ENCODE data around the gene PLVAP. TPM values are rescaled to one million over a fixed set of nuclear protein-coding genes. Genes with fewer than 3 reads are reported as not detected.

Gene PLVAP
- total RNA-seq, 1 donor from 2014 or later: 283 TPM

GRCh38 chr19:17309198-17309964, 67.8 kb downstream of the PLVAP start, which contains the start of gene DDA1:
Gene DDA1 (plus strand): TSS chr19:17309563. CDS start chr19:17309655, 92 bp downstream.
- intact Hi-C loops (cut with DNase I): no loop called here
- DNase-seq (ENCODE audit: low spot score) (peak; percentile 99), ATAC-seq (peak; percentile 93)

GRCh38 chr19:17307876-17308377, 69.2 kb downstream of the PLVAP start:
- ATAC-seq: no peak
- intact Hi-C loops (cut with DNase I): no loop called here
- no peak for DNase-seq (ENCODE audit: low spot score)

- intact Hi-C loops (cut with DNase I): no loop called here
These were observed 70.8 kb downstream of the PLVAP start for GRCh38 chr19:17306285-17306714.

GRCh38 chr19:17305517-17306284, 71.4 kb downstream of the PLVAP start, which contains the start of gene MRPL34:
Gene MRPL34 (plus strand): TSS chr19:17305872. CDS start chr19:17305893, 21 bp downstream.
- DNase-seq (ENCODE audit: low spot score): peak; percentile 95
- peak; percentile 78 for ATAC-seq
- intact Hi-C loops (cut with DNase I): no loop called here

More at GRCh38 chr19:17306285-17306714, 70.8 kb downstream of the PLVAP start:
- ATAC-seq (no peak), DNase-seq (ENCODE audit: low spot score) (no peak)

- ATAC-seq (no peak), DNase-seq (ENCODE audit: low spot score) (no peak)
- intact Hi-C loops (cut with DNase I): no loop called here
These were observed 72.0 kb downstream of the PLVAP start for GRCh38 chr19:17305216-17305516.

- no peak for DNase-seq (ENCODE audit: low spot score)
- ATAC-seq: no peak
- intact Hi-C loops (cut with DNase I): no loop called here
These were observed 72.5 kb downstream of the PLVAP start for GRCh38 chr19:17304386-17305215.

GRCh38 chr19:17303940-17304267, 73.2 kb downstream of the PLVAP start:
- no peak for DNase-seq (ENCODE audit: low spot score)
- intact Hi-C loops (cut with DNase I): no loop called here

GRCh38 chr19:17303167-17303939, 73.8 kb downstream of the PLVAP start, which contains the start of gene ABHD8:
Gene ABHD8 (minus strand): TSS chr19:17303425. CDS start chr19:17301616, 1,809 bp downstream.
- ATAC-seq (peak; percentile 91), DNase-seq (ENCODE audit: low spot score) (peak; percentile 98)
- intact Hi-C loops (cut with DNase I): no loop called here

More at GRCh38 chr19:17303940-17304267, 73.2 kb downstream of the PLVAP start:
- ATAC-seq: no peak

- intact Hi-C loops (cut with DNase I): no loop called here
- ATAC-seq (no peak), DNase-seq (ENCODE audit: low spot score) (no peak)
These were observed 74.6 kb downstream of the PLVAP start for GRCh38 chr19:17302391-17303166.

Other genes starting within 250 kb of the PLVAP start
- gene USE1, start 162.0 kb downstream of the PLVAP start, total RNA-seq: 27.4 TPM
- gene OCEL1, start 151.1 kb downstream of the PLVAP start, total RNA-seq: 23.4 TPM
- gene NR2F6, start 131.4 kb downstream of the PLVAP start, total RNA-seq: 23.9 TPM
- 9.6 TPM for gene USHBP1, start 112.6 kb downstream of the PLVAP start, total RNA-seq
- gene BABAM1, start 109.9 kb downstream of the PLVAP start, total RNA-seq: 66.6 TPM
- 1.7 TPM for gene ANKLE1, start 95.4 kb downstream of the PLVAP start, total RNA-seq
- 14.9 TPM for gene ABHD8, start 73.9 kb downstream of the PLVAP start, total RNA-seq
- 55.0 TPM for gene MRPL34, start 71.5 kb downstream of the PLVAP start, total RNA-seq
- 29.4 TPM for gene DDA1, start 67.8 kb downstream of the PLVAP start, total RNA-seq
- 14.8 TPM for gene ANO8, start 42.5 kb downstream of the PLVAP start, total RNA-seq
- 22.0 TPM for gene GTPBP3, start 39.8 kb downstream of the PLVAP start, total RNA-seq
- gene CCDC194, start 16.9 kb upstream of the PLVAP start, total RNA-seq: 0.62 TPM
- 80.0 TPM for gene BST2, start 28.3 kb upstream of the PLVAP start, total RNA-seq
- 32.1 TPM for gene MVB12A, start 42.7 kb upstream of the PLVAP start, total RNA-seq
- 0.36 TPM for gene TMEM221, start 71.3 kb upstream of the PLVAP start, total RNA-seq
- not detected for gene NXNL1, start 83.6 kb upstream of the PLVAP start, total RNA-seq
- gene SLC27A1, start 93.2 kb upstream of the PLVAP start, total RNA-seq: 47.3 TPM
- 47.3 TPM for gene PGLS, start 134.3 kb upstream of the PLVAP start, total RNA-seq
- 84.0 TPM for gene COLGALT1, start 178.3 kb upstream of the PLVAP start, total RNA-seq

All from sciatic nerve (tissue), 2 donors.